GM21360 (cell line): ENCODE measurements around the gene GNG7.
A peak's percentile ranks its signal among the peaks of the same experiment; 100 is the strongest.
"Not testable (repeated sequence)": the region's sequence is repeated elsewhere in the genome, so short reads cannot be mapped to it uniquely, and the experiment has no call there.

Experiments
- ATAC-seq: cut with Tn5 transposase; IDR thresholded peaks from one replicate; pipeline ENCODE4 v1.9.1; 2021; ENCODE audit warnings: mild to moderate bottlenecking, moderate library complexity; ENCODE audit not compliant: unreplicated experiment

The GNG7 gene

GRCh38 chr19:2476451-2477140 lies 225.9 kb downstream of the GNG7 start:
- ATAC-seq, result peak; percentile 2

- peak; percentile 40 for ATAC-seq
Measured at GRCh38 chr19:2475702-2476450, 226.6 kb downstream of the GNG7 start, which contains the start of gene GADD45B. Gene GADD45B (plus strand): TSS chr19:2476127. CDS start chr19:2476359, 232 bp downstream.

DNA sequence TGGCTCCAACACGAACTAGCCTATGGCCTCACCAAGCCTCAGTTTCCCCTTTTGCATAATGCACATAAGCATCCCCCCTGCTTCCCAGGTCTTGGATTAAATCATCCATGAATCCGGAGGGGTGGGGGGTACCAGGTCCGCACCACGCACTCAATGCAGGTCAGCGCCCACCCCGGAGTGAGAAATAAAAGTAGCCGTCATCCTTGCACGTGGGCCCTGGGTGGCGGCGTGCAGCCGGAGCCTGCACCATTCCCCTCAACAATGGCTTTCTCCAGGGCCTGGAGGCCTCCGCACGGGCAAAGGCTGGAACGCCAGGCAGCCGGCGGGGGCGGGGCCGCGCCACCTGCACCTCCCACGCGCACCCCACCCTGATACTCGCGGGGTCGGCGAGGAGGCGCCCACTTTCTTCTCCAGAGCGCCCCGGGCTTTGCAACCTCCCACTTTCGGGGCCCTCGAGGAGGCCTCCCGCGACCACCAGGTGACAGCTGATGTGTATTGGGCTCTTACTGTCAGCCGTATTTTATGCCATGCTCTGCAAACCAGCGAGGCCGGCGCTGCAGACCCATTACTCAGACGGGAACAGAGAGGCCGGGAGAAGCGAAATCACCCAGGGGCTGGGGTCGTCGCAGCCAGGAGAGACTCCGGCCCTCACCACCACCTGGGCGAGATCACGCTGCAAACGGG lies 227.3 kb downstream of the GNG7 start:
- ATAC-seq, result peak; percentile 7

GRCh38 chr19:2474232-2475017 lies 228.1 kb downstream of the GNG7 start:
- peak; percentile 29 for ATAC-seq

GRCh38 chr19:2469915-2470200 lies 232.6 kb downstream of the GNG7 start:
- not testable (repeated sequence) for ATAC-seq

- no peak for ATAC-seq
Measured at GRCh38 chr19:2469102-2469914, 233.2 kb downstream of the GNG7 start.

GRCh38 chr19:2468596-2468995 lies 233.9 kb downstream of the GNG7 start:
- ATAC-seq, result no peak

DNA sequence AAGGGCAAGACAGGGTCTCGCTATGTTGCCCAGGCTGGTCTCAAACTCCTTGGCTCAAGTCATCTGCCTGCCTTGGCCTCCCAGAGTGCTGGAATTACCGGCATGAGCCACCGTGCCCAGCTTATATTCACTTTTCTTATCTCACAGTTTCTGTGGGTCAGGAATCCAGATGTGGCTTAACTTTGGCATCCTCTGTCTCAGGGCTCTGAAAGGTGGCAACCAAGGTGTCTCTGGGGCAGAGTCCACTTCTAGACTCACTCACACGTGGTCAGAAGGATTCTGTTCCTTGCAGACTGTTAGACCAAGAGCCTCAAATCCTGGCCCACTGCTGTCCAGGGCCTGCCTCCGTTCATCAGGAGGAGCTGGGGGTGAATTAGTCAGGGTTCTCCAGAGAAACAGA lies 238.1 kb downstream of the GNG7 start:
- no peak for ATAC-seq

DNA sequence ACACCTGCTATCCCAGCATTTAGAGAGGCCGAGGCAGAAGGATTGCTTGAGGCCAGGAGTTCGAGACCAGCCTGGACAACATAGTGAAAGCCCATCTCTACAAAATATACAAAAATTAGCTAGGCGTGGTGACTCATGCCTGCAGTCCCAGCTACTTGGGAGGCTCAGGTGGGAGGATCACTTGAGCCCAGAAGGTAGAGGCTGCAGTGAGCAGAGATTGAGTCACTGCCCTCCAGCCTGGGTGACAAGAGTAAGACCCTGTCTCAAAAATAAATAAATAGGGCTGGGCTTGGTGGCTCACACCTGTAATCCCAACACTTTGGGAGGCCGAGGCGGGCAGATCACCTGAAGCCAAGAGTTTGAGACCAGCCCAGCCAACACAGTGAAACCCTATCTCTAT lies 238.8 kb downstream of the GNG7 start:
- ATAC-seq, result not testable (repeated sequence)

GRCh38 chr19:2462635-2463421 lies 239.7 kb downstream of the GNG7 start:
- ATAC-seq, result no peak

DNA sequence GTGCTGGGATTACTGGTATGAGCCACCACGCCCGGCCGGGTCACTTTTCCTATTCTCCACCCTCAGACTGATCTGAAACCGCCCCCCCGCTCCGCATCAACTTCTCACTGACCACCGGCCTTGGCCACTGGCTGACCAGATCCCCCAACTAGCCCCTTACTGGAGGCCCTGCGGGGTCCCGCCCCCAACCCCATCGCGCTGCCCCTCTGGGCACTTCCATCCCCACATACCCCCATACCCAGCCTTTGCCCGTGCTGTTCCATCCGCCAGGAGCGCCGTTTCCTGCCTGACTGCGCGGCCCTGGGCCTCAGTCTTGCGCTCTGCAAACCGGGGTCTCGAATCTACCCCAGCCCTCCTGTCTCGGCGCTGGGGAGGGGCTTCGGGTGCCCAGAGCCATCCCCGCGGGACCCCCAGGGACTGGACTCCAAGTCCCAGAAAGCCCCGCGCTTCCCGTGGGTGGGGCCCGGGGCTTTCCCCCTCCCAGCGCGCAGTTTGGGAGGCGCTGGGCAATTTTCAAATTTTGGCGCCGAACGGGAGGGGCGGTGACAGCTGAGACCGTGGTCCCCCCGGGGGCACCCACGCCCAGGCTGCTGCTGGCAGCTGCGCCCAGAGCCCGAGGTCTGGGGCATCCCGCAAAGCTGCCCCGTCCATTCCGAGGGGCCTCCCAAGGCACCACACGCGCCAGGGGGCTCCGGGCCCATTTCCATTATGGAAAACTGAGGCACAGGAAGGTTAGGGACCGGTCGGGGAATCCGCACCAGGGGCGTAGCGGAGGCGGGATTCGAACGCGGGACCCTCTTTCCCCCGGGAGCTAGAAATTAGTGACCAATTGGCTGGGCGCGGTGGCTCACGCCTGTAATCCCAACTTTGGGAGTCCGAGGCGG lies 240.5 kb downstream of the GNG7 start:
- peak; percentile 54 for ATAC-seq
